ENCODE measurements around the gene NACAD.
"Not testable (repeated sequence)": the region's sequence is repeated elsewhere in the genome, so short reads cannot be mapped to it uniquely, and the experiment has no call there.

The NACAD gene

GRCh38 chr7:45050198-45050597 lies 38.6 kb downstream of the NACAD start:
- DNase-seq = no peak

GRCh38 chr7:45048748-45049147 lies 40.0 kb downstream of the NACAD start:
- DNase-seq = no peak

GRCh38 chr7:45044338-45044737 lies 44.4 kb downstream of the NACAD start:
- DNase-seq = no peak

- DNase-seq = no peak
These were observed 49.7 kb downstream of the NACAD start for GRCh38 chr7:45039106-45039505.

GRCh38 chr7:45037876-45038275 lies 50.9 kb downstream of the NACAD start:
- no peak for DNase-seq

GRCh38 chr7:45036796-45037195 lies 52.0 kb downstream of the NACAD start:
- DNase-seq = peak; percentile 48

- peak; percentile 35 for DNase-seq
These were observed 52.5 kb downstream of the NACAD start for GRCh38 chr7:45036317-45036716.

- DNase-seq = peak; percentile 33
These were observed 52.9 kb downstream of the NACAD start for GRCh38 chr7:45035893-45036292.

- no peak for DNase-seq
These were observed 53.4 kb downstream of the NACAD start for GRCh38 chr7:45035371-45035770.

- DNase-seq = not testable (repeated sequence)
These were observed 54.1 kb downstream of the NACAD start for GRCh38 chr7:45034710-45035109.

GRCh38 chr7:45033931-45034290 lies 54.9 kb downstream of the NACAD start:
- no peak for DNase-seq

GRCh38 chr7:45033261-45033930 lies 55.4 kb downstream of the NACAD start:
- no peak for DNase-seq

GRCh38 chr7:45032421-45032820 lies 56.3 kb downstream of the NACAD start:
- no peak for DNase-seq

- DNase-seq = no peak
These were observed 56.9 kb downstream of the NACAD start for GRCh38 chr7:45031829-45032228.
